ENCODE measurements around the gene CLEC6A.

Gene CLEC6A

DNA sequence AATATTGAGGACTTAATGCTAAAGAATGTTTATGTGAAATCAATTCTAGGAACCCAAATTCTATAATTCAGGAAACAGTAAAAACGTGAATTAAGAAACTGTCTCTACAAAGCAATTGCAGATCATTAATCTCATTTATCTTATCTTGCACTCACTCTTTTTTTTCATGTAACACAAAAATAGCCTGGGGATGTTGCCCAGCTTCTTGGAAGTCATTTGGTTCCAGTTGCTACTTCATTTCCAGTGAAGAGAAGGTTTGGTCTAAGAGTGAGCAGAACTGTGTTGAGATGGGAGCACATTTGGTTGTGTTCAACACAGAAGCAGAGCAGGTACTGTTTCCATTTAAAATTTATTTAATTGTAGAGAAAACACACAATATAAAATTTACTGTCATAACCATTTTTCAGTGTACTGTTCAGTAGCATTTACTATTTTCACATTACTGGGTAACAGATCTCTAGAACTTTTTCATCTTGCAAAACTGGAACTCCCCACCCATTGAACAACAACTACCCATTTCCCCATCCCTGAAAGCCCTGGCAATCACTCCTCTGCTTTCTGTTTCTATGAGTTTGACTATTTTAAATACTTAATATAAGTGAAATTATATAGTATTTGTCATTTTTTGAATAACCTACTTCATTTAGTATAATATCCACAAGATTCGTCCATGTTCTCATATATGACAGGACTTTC is 9.7 kb downstream of the CLEC6A start:
- no peak for DNase-seq
- H3K4me3 ChIP-seq (ENCODE audit: low read depth, low read length), result no peak overlapping the region
- H3K36me3 ChIP-seq, result no peaks in the 10 kb centered on the region
- no peaks in the 10 kb centered on the region for H3K9me3 ChIP-seq (ENCODE audit: severe bottlenecking)
- no peak overlapping the region for H3K27ac ChIP-seq
- no peaks in the 10 kb centered on the region for H3K27me3 ChIP-seq (ENCODE audit: insufficient read depth, low read depth, severe bottlenecking)
- TF ChIP-seq, protein P1, sequence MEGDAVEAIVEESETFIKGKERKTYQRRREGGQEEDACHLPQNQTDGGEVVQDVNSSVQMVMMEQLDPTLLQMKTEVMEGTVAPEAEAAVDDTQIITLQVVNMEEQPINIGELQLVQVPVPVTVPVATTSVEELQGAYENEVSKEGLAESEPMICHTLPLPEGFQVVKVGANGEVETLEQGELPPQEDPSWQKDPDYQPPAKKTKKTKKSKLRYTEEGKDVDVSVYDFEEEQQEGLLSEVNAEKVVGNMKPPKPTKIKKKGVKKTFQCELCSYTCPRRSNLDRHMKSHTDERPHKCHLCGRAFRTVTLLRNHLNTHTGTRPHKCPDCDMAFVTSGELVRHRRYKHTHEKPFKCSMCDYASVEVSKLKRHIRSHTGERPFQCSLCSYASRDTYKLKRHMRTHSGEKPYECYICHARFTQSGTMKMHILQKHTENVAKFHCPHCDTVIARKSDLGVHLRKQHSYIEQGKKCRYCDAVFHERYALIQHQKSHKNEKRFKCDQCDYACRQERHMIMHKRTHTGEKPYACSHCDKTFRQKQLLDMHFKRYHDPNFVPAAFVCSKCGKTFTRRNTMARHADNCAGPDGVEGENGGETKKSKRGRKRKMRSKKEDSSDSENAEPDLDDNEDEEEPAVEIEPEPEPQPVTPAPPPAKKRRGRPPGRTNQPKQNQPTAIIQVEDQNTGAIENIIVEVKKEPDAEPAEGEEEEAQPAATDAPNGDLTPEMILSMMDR (IDR thresholded peaks at IDR 0.05; ENCODE audit: low read depth, low read length), result no peak

DNA sequence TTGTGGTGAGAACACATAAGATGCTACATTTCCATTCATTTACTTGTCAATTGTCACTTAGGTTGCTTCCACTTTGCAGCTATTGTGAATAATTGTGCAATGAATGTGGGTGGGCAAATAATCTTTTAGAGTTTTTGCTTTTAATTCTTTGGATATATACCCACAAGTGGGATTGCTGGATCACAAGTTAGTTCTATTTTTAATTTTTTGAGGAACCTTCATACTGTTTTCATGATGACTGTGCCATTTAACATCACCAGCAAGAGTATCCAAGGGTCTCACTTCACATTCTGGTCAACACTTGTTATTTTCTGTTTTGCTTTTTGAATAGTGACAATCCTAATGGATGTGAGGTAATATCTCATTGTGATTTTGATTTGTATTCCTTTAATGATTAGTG is 10.5 kb downstream of the CLEC6A start:
- no peak for DNase-seq
- Histone ChIP-seq H3K4me3 (ENCODE audit: low read depth, low read length) (no peak overlapping the region), H3K9me3 (ENCODE audit: severe bottlenecking) (no peaks in the 10 kb centered on the region), H3K27ac (no peak overlapping the region), H3K36me3 (no peaks in the 10 kb centered on the region), H3K27me3 (ENCODE audit: insufficient read depth, low read depth, severe bottlenecking) (no peaks in the 10 kb centered on the region)
- TF ChIP-seq, protein P1 (IDR thresholded peaks at IDR 0.05; ENCODE audit: low read depth, low read length), result no peak

DNA sequence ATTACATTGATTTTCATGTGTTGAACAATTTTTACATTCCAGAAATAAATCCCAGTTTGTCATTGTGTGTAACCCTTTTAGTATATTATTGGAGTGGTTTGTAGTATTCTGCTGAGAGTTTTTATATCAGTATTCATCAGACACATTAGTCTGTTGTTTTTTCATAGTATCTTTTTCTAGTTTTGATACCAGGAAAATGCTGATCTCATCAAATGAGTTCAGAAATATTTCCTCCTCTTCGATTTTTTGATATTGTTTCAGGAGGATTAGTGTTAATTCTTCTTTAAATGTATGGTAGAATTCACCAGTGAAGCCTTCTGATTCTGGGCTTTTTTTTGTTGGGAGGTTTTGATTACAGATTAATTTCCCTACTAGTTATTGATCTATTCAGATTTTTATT is 15.3 kb downstream of the CLEC6A start:
- Histone ChIP-seq H3K27ac (no peak overlapping the region), H3K4me3 (ENCODE audit: low read depth, low read length) (no peak overlapping the region), H3K27me3 (ENCODE audit: insufficient read depth, low read depth, severe bottlenecking) (no peaks in the 10 kb centered on the region), H3K9me3 (ENCODE audit: severe bottlenecking) (no peaks in the 10 kb centered on the region), H3K36me3 (no peaks in the 10 kb centered on the region)
- TF ChIP-seq, protein P1 (IDR thresholded peaks at IDR 0.05; ENCODE audit: low read depth, low read length), result no peak
- no peak for DNase-seq

DNA sequence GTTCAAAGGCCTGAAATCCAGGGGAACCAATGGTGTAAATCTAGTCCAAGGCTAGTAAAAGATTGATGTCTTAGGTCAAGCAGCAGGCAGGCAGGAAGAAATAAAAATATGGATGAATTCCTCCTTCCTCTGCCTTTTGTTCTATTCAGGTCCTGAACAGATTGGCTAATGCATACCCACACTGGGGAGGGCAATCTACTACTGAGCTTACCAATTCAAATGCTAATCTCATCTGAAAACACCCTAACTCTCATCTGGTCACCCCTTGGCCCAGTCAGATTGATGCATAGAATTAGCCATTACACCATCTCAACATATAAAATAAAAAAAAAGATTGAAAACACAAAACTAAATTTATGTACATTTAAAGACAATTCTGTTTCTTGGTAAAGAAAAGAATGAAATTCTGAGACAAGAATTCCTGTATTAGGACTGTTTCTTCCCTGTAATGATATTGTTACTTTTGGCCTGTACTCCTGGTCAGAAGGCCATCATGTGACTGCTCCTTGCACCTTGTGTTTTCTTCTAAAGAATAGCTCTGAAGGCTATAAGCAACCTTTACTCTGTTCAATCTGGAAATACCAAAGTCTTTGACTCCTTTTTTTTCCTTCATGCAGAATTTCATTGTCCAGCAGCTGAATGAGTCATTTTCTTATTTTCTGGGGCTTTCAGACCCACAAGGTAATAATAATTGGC is 19.9 kb downstream of the CLEC6A start:
- Histone ChIP-seq H3K27me3 (ENCODE audit: insufficient read depth, low read depth, severe bottlenecking) (no peaks in the 10 kb centered on the region), H3K9me3 (ENCODE audit: severe bottlenecking) (no peaks in the 10 kb centered on the region), H3K27ac (no peak overlapping the region), H3K36me3 (no peaks in the 10 kb centered on the region), H3K4me3 (ENCODE audit: low read depth, low read length) (no peak overlapping the region)
- DNase-seq, result no peak
- TF ChIP-seq, protein P1 (IDR thresholded peaks at IDR 0.05; ENCODE audit: low read depth, low read length), result no peak

DNA sequence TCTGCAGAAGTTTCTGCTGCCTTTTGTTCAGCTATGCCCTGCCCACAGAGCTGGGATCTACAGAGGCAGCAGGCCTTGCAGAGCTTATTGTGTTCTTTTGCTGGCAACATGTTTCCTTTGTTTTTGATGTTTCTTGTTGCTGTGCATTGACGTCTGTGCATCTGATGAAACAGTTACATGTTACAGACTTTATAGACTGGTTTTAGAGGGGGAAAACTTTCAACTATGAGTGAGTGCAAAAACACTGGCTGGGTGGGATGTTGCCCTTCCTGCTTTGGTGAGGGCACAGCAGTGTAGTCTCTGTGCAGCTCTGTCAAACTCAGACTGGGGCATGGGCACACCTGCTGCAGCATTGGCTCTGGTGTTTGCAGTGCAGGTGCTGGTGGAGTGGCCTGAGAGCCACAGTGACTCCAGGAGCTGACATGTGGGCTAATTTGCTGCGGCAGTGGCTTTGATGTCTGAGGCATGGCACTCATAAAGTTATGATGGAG is 26.9 kb downstream of the CLEC6A start:
- Histone ChIP-seq H3K4me3 (ENCODE audit: low read depth, low read length) (no peak overlapping the region), H3K9me3 (ENCODE audit: severe bottlenecking) (no peaks in the 10 kb centered on the region), H3K27me3 (ENCODE audit: insufficient read depth, low read depth, severe bottlenecking) (no peaks in the 10 kb centered on the region), H3K27ac (no peak overlapping the region), H3K36me3 (no peaks in the 10 kb centered on the region)
- TF ChIP-seq, protein P1 (IDR thresholded peaks at IDR 0.05; ENCODE audit: low read depth, low read length), result no peak
- DNase-seq, result no peak
